HepG2 (cell line): Measurements from ENCODE around the gene SEC14L2. TPM values are rescaled to one million over a fixed set of nuclear protein-coding genes. Genes with fewer than 3 reads are reported as not detected.

Experiments used
- ATAC-seq: fragments of 200-7000 bp; cut with Tn5 transposase; 3 replicates; pipeline ENCODE4 v1.9.1; 2020; ENCODE audit warnings: mild to moderate bottlenecking, moderate library complexity
- BruUV-seq: library from RNA; stranded (reverse); fragments of 400-500 nt; replicated peaks from 2 replicates; lab custom pipeline; 2021; lab: Mats Ljungman, UMichigan
- CTCF ChIA-PET: fragments of 300-600 bp; formaldehyde crosslinking; extraction: SDS; loops from one replicate; lab custom pipeline; 2021; ENCODE audit warnings: low total read pairs, inconsistent platforms, low intra/inter-chr PET ratio; lab: Yijun Ruan, JAX
- POLR2A ChIA-PET: fragments of 350-600 bp; sonication (Branson Sonifier 250); formaldehyde crosslinking; loops from one replicate; lab custom pipeline; 2020; ENCODE audit warnings: antibody characterized with exemption, inconsistent platforms; lab: Yijun Ruan, JAX
- DNase-seq: peaks from one replicate; pipeline ENCODE4 v3.0.0-alpha.2; 2015; ENCODE audit warnings: low spot score
- FAIRE-seq: peaks from 3 replicates; lab custom pipeline; 2011; peaks lifted over from hg19 to GRCh38; lab: Jason Lieb, UNC
- H2AFZ ChIP-seq: one replicate; pipeline ENCODE4 v1.6.1; 2011; ENCODE audit warnings: low read length, inconsistent platforms
- H3K27ac ChIP-seq: fragments of 300-600 bp; 3 replicates; pipeline ENCODE4 v1.8.0; 2011; ENCODE audit warnings: mixed run types, mild to moderate bottlenecking, mixed read lengths, low read length, inconsistent platforms; ENCODE audit not compliant: insufficient read depth; ENCODE audit errors: extremely low read length
- H3K27me3 ChIP-seq, 2 experiments: fragments of 200-600 bp in 1 of 2; 2 replicates in 1 of 2; 3 replicates in 1 of 2; pipeline versions ENCODE4 v1.6.0 to v1.8.0; 2011; ENCODE audit warnings: low read length in 2 of 2, mild to moderate bottlenecking in 2 of 2, moderate library complexity in 2 of 2, inconsistent platforms in 1 of 2; ENCODE audit not compliant: insufficient read depth in 2 of 2, control insufficient read depth in 1 of 2
- H3K36me3 ChIP-seq, 2 experiments: fragments of 200-600 bp in 1 of 2; replicated peaks in 1 of 2; 2 replicates in 1 of 2; 3 replicates in 1 of 2; pipeline versions ENCODE4 v1.5.1 to v1.8.0; 2011; ENCODE audit warnings: low read length in 2 of 2, inconsistent platforms in 1 of 2; ENCODE audit not compliant: insufficient read depth in 2 of 2, control insufficient read depth in 1 of 2
- H3K4me1 ChIP-seq: 2 replicates; pipeline ENCODE4 v1.5.1; 2012; ENCODE audit warnings: low read length, inconsistent platforms; ENCODE audit not compliant: insufficient read depth
- H3K4me2 ChIP-seq: 2 replicates; pipeline ENCODE4 v1.6.0; 2011; ENCODE audit warnings: low read depth, low read length, inconsistent platforms
- H3K4me3 ChIP-seq, 3 experiments: fragments of 200-600 bp in 1 of 3; sonication (generic), shearing (Covaris generic) in 1 of 3; replicated peaks in 1 of 3; 2 replicates each; pipeline ENCODE4 v1.5.1; 2011 to 2016; ENCODE audit warnings: low read length in 3 of 3, inconsistent platforms in 2 of 3, low read depth in 2 of 3, mild to moderate bottlenecking in 2 of 3, control low read depth in 1 of 3, mixed read lengths in 1 of 3; ENCODE audit not compliant: insufficient read depth in 1 of 3
- H3K79me2 ChIP-seq: one replicate; pipeline ENCODE4 v1.6.1; 2011; ENCODE audit warnings: low read length, inconsistent platforms; ENCODE audit not compliant: insufficient read depth
- H3K9ac ChIP-seq: 2 replicates; pipeline ENCODE4 v1.6.0; 2011; ENCODE audit warnings: mild to moderate bottlenecking, low read depth, low read length, inconsistent platforms; ENCODE audit not compliant: insufficient read depth
- H3K9me3 ChIP-seq: 2 replicates; pipeline ENCODE4 v1.5.1; 2012; ENCODE audit warnings: mild to moderate bottlenecking, low read length
- H4K20me1 ChIP-seq: 2 replicates; pipeline ENCODE4 v1.6.0; 2011; ENCODE audit warnings: inconsistent platforms, mild to moderate bottlenecking, low read length, moderate library complexity; ENCODE audit not compliant: insufficient read depth
- ARID5B ChIP-seq: IDR thresholded peaks from 2 replicates; pipeline ENCODE4 v1.4.0; 2020; ENCODE audit warnings: mild to moderate bottlenecking, missing genetic modification reagents
- BORCS8-MEF2B ChIP-seq: sonication (generic); formaldehyde crosslinking; IDR thresholded peaks from 2 replicates; pipeline ENCODE4 v1.8.0; 2022; ENCODE audit warnings: mild to moderate bottlenecking, missing genetic modification reagents
- DNMT1 ChIP-seq: sonication (generic); formaldehyde crosslinking; IDR thresholded peaks from 2 replicates; pipeline ENCODE4 v1.5.1; 2020; ENCODE audit warnings: mild to moderate bottlenecking, missing genetic modification reagents
- ELF1 ChIP-seq: sonication (generic); formaldehyde crosslinking; IDR thresholded peaks from 2 replicates; pipeline ENCODE4 v1.4.0; 2020; ENCODE audit warnings: missing genetic modification reagents
- PAX8 ChIP-seq: sonication (generic); formaldehyde crosslinking; IDR thresholded peaks from 2 replicates; pipeline ENCODE4 v1.8.0; 2022; ENCODE audit warnings: mild to moderate bottlenecking, missing genetic modification reagents, borderline replicate concordance
- RFX1 ChIP-seq: fragments of 450-650 bp; IDR thresholded peaks from 2 replicates; pipeline ENCODE4 v1.6.1; 2017
- TFE3 ChIP-seq: IDR thresholded peaks from 2 replicates; pipeline ENCODE4 v1.6.1; 2016
- ZFP91 ChIP-seq: sonication (generic); formaldehyde crosslinking; IDR thresholded peaks from 2 replicates; pipeline ENCODE4 v1.9.0; 2022; ENCODE audit warnings: missing genetic modification reagents, mild to moderate bottlenecking, borderline replicate concordance
- ZNF101 ChIP-seq: sonication (generic); formaldehyde crosslinking; IDR thresholded peaks from 2 replicates; pipeline ENCODE4 v1.4.0; 2020; ENCODE audit warnings: mild to moderate bottlenecking, low read depth, missing genetic modification reagents, borderline replicate concordance
- ZNF710 ChIP-seq: sonication (generic); formaldehyde crosslinking; IDR thresholded peaks from 2 replicates; pipeline ENCODE4 v1.5.0; 2020; ENCODE audit warnings: mild to moderate bottlenecking, missing genetic modification reagents, borderline replicate concordance
- WGBS: methylation state at CpG from one replicate; pipeline ENCODE4 v1.1.6; 2017; ENCODE audit warnings: low lambda C conversion rate; 5-methylcytosine and 5-hydroxymethylcytosine counted together
- in situ Hi-C: cut with HindIII; loops from 2 replicates; pipeline ENCODE4 v1.10.0; 2017; ENCODE audit warnings: low pct_unique_long_range_greater_than_20kb; ENCODE audit not compliant: extremely low pct_ligation_motif_present
- intact Hi-C: fragments of 100-400 bp; cut with micrococcal nuclease; formaldehyde crosslinking; loops from one replicate; pipeline ENCODE4 v1.10.0; 2022; ENCODE audit not compliant: unreplicated experiment
- polyA plus RNA-seq, 8 experiments: library from polyadenylated mRNA; depleted of rRNA in 3 of 8; stranded (reverse) in 7 of 8; unstranded in 1 of 8; fragments of >200 nt; fragmentation: Illumina TruSeq in 4 of 8; extraction: Trizol in 4 of 8; gene quantifications; 2 replicates each; pipeline versions ENCODE4 v1.2.1 to v1.2.3, GENCODE V29; 2011 to 2016; ENCODE audit warnings: low read depth in 4 of 8, missing spikeins in 1 of 8, mixed read lengths in 1 of 8; ENCODE audit not compliant: insufficient read depth in 1 of 8
- total RNA-seq, 5 experiments: library from RNA; depleted of rRNA; stranded (reverse); fragments of >200 nt; fragmentation: Illumina TruSeq; extraction: Trizol; gene quantifications; 2 replicates each; pipeline ENCODE4 v1.2.3, GENCODE V29; 2016; ENCODE audit warnings: low read depth in 1 of 5

Gene SEC14L2
- total and polyA plus RNA-seq, 2 of the 13 experiments (the other 11 are each of a cell fraction or from before 2014, with no cell fraction given) = 4.1 to 5.1 TPM

GRCh38 chr22:30390974-30391691 is 5.7 kb upstream of the SEC14L2 start:
- intact Hi-C loops (loop anchor here (1.0 kb wide), 2 partner anchors 35 to 94 kb away; no protein-coding TSS in a partner anchor), in situ Hi-C loops (loop anchor here (5.0 to 25.0 kb wide), 3 partner anchors 36 to 279 kb away; partner anchors contain the start of gene MTFP1)
- WGBS = 27% methylated on average over 3 of the region's 5 CpGs
- DNase-seq = peak; percentile 85
- Histone ChIP-seq H3K36me3 (no peaks in the 10 kb centered on the region), H3K9me3 (no peaks in the 10 kb centered on the region; the same call in 1 of the 2 replicates), H3K4me1 (peaks cover 50% of the 10 kb centered on the region), H4K20me1 (no peaks in the 10 kb centered on the region), H3K27me3 (peaks cover 0 to 4% of the 10 kb centered on the region in 2 experiments; a peak in 1 of 5 replicates), H3K27ac (no peak overlapping the region), H2AFZ (no peak overlapping the region), H3K9ac (no peak overlapping the region), H3K79me2 (no peaks in the 10 kb centered on the region), H3K4me3 (no peak overlapping the region), H3K4me2 (peak overlapping the region; percentile 20; the same call in 1 of the 2 replicates)
- ATAC-seq = peak; percentile 75
- no TSS peak for BruUV-seq
- ChIA-PET POLR2A (interaction anchor here (10.2 kb wide), 1 partner anchor 32 kb away, joined by 164 read pairs; the partner anchor contains the start of gene MTFP1), CTCF (interaction anchor here (0.7 to 3.4 kb wide), 4 partner anchors 35 to 95 kb away, joined by 4 to 43 read pairs (median 17); partner anchors contain the start of gene MTFP1)
- FAIRE-seq = peak; percentile 92
- TF ChIP-seq ZNF710 (CRISPR knock-in tag) (no peak), ARID5B (CRISPR knock-in tag) (peak; percentile 31; the same call in 1 of the 2 replicates), ZFP91 (CRISPR knock-in tag) (peak; percentile 58; the same call in 1 of the 2 replicates), DNMT1 (0 out of 2 replicates have a peak, but pooled peaks have one; percentile 51), RFX1 (no peak), TFE3 (CRISPR knock-in tag) (peak; percentile 32; the same call in 1 of the 2 replicates), ZNF101 (CRISPR knock-in tag) (no peak), PAX8 (CRISPR knock-in tag) (no peak), BORCS8-MEF2B (CRISPR knock-in tag) (peak; percentile 68; the same call in 1 of the 2 replicates), ELF1 (CRISPR knock-in tag) (peak; percentile 28; the same call in 1 of the 2 replicates)
